ENCODE data around the gene IGFBPL1. TPM values are rescaled to one million over a fixed set of nuclear protein-coding genes. Genes with fewer than 3 reads are reported as not detected.

The IGFBPL1 gene
- total and polyA plus RNA-seq, 2 of the 13 experiments (the other 11 are each of a cell fraction or from before 2014, with no cell fraction given) = 0.24 TPM; not detected in 1

DNA sequence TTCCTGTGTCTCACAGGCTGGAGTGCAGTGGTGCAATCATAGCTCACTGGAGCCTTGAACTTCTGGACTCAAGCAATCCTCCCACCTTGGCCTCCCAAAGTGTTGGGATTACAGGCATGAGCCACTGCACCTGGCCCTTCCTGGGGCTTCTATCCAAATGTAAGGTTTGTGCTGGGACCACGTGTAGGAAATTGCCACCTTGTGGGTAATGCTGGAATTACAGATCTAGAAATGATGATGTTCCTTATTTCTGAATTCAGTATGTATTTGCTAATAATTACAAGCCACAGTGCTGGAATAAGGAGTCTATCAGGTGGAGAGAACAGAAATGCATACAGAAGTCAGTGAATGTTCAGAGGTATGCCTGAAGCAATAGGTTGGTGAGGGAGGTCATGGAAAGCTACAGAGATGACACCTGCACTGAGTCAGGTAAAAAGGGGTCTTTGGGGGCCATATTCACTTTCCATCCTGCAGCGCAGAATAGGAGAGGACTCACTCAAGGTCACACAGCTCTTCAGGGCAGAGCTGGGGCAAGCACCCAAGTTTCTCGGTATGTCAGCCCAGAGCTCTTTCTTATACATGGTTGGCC, 8.8 kb upstream of the IGFBPL1 start (continued):
- TF ChIP-seq ZNF556 (CRISPR knock-in tag; IDR thresholded peaks at IDR 0.05; ENCODE audit: borderline replicate concordance) = no peak
- no peak for TF ChIP-seq ZNF605 (CRISPR knock-in tag; IDR thresholded peaks at IDR 0.05)
- TF ChIP-seq MYNN (CRISPR knock-in tag; IDR thresholded peaks at IDR 0.05; ENCODE audit: low read depth) = no peak
- TF ChIP-seq SP140L (CRISPR knock-in tag; IDR thresholded peaks at IDR 0.05; ENCODE audit: borderline replicate concordance) = no peak
- TF ChIP-seq, protein P1, sequence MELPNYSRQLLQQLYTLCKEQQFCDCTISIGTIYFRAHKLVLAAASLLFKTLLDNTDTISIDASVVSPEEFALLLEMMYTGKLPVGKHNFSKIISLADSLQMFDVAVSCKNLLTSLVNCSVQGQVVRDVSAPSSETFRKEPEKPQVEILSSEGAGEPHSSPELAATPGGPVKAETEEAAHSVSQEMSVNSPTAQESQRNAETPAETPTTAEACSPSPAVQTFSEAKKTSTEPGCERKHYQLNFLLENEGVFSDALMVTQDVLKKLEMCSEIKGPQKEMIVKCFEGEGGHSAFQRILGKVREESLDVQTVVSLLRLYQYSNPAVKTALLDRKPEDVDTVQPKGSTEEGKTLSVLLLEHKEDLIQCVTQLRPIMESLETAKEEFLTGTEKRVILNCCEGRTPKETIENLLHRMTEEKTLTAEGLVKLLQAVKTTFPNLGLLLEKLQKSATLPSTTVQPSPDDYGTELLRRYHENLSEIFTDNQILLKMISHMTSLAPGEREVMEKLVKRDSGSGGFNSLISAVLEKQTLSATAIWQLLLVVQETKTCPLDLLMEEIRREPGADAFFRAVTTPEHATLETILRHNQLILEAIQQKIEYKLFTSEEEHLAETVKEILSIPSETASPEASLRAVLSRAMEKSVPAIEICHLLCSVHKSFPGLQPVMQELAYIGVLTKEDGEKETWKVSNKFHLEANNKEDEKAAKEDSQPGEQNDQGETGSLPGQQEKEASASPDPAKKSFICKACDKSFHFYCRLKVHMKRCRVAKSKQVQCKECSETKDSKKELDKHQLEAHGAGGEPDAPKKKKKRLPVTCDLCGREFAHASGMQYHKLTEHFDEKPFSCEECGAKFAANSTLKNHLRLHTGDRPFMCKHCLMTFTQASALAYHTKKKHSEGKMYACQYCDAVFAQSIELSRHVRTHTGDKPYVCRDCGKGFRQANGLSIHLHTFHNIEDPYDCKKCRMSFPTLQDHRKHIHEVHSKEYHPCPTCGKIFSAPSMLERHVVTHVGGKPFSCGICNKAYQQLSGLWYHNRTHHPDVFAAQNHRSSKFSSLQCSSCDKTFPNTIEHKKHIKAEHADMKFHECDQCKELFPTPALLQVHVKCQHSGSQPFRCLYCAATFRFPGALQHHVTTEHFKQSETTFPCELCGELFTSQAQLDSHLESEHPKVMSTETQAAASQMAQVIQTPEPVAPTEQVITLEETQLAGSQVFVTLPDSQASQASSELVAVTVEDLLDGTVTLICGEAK (IDR thresholded peaks at IDR 0.05) = no peak
- TF ChIP-seq, protein P1 (CRISPR knock-in tag; IDR thresholded peaks at IDR 0.05) = no peak
- TF ChIP-seq NFAT5 (CRISPR knock-in tag; IDR thresholded peaks at IDR 0.05) = no peak
- no peak for TF ChIP-seq ATM (IDR thresholded peaks at IDR 0.05; ENCODE audit: borderline replicate concordance)
- TF ChIP-seq FIP1L1 (IDR thresholded peaks at IDR 0.05; ENCODE audit: borderline replicate concordance, insufficient read depth, low read depth, low read length) = no peak
- no peak for TF ChIP-seq ZSCAN25 (CRISPR knock-in tag; IDR thresholded peaks at IDR 0.05)
- TF ChIP-seq PHF5A (CRISPR knock-in tag; IDR thresholded peaks at IDR 0.05; ENCODE audit: low read depth, unreplicated experiment) = no peak
- TF ChIP-seq, protein P2, sequence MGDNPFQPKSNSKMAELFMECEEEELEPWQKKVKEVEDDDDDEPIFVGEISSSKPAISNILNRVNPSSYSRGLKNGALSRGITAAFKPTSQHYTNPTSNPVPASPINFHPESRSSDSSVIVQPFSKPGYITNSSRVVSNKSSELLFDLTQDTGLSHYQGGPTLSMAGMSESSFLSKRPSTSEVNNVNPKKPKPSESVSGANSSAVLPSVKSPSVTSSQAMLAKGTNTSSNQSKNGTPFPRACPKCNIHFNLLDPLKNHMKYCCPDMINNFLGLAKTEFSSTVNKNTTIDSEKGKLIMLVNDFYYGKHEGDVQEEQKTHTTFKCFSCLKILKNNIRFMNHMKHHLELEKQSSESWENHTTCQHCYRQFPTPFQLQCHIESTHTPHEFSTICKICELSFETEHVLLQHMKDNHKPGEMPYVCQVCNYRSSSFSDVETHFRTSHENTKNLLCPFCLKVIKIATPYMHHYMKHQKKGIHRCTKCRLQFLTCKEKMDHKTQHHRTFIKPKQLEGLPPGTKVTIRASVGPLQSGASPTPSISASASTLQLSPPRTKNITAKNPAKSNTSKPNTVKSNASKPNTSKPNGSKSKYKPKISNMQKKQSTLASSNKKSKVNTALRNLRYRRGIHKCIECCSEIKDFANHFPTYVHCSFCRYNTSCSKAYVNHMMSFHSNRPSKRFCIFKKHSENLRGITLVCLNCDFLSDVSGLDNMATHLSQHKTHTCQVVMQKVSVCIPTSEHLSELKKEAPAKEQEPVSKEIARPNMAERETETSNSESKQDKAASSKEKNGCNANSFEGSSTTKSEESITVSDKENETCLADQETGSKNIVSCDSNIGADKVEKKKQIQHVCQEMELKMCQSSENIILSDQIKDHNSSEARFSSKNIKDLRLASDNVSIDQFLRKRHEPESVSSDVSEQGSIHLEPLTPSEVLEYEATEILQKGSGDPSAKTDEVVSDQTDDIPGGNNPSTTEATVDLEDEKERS (CRISPR knock-in tag; IDR thresholded peaks at IDR 0.05) = no peak

Measured in HepG2 (cell line).